ENCODE data around the gene U2AF1L4. TPM values are rescaled to one million over a fixed set of nuclear protein-coding genes. Genes with fewer than 3 reads are reported as not detected.

U2AF1L4 gene
- total and polyA plus RNA-seq, 2 donors (not counting 1 experiment from before 2014, with no cell fraction given) = 62.1 to 89.7 TPM

- Mint-ChIP-seq H3K9me3 (ENCODE audit: insufficient read depth) (no peaks in the 10 kb centered on the region), H3K27ac (peak within 1 kb of the TSS; percentile 97), H3K27me3 (no peaks in the 10 kb centered on the region), H3K4me3 (peak within 1 kb of the TSS; percentile 99), H3K4me1 (peaks cover 49% of the 10 kb centered on the region)
- ChIA-PET CTCF (interaction anchor here (0.8 to 1.5 kb wide), 6 partner anchors 8 to 183 kb away, joined by 3 to 8 read pairs (median 4); no protein-coding TSS in a partner anchor), POLR2A (interaction anchor here (0.6 to 1.6 kb wide), 5 partner anchors 9 to 266 kb away, joined by 3 to 9 read pairs (median 3); partner anchors contain the start of genes ALKBH6, HSPB6 and PROSER3)
- Histone ChIP-seq H3K9ac (ENCODE audit: low read length) (peak within 1 kb of the TSS; percentile 72), H3K79me2 (ENCODE audit: control insufficient read depth, insufficient read depth, low read length) (peaks cover 53% of the 10 kb centered on the region), H4K20me1 (ENCODE audit: control insufficient read depth, insufficient read depth, low read length, poor library complexity, severe bottlenecking) (peaks cover 4% of the 10 kb centered on the region), H2AFZ (ENCODE audit: insufficient read depth, low read depth, low read length, poor library complexity, severe bottlenecking) (peak within 1 kb of the TSS; percentile 76), H3K27me3 (replicated peaks in 1 of 4; ENCODE audit: control extremely low read depth in 1 of 4, control insufficient read depth in 3 of 4, insufficient read depth in 4 of 4, low read length in 3 of 4) (no peaks in the 10 kb centered on the region), H3K4me3 (ENCODE audit: control extremely low read depth in 1 of 5, extremely low read depth in 1 of 5, insufficient read depth in 1 of 5, low read depth in 2 of 5, low read length in 4 of 5) (peak within 1 kb of the TSS; percentile 65 to 99 (median 74)), H3K4me1 (ENCODE audit: control insufficient read depth in 2 of 2, insufficient read depth in 2 of 2, low read length in 2 of 2) (peaks cover 30 to 38% of the 10 kb centered on the region in 2 donors), H3K27ac (ENCODE audit: low read length in 2 of 2) (peak within 1 kb of the TSS; percentile 63 to 92), H3K4me2 (replicated peaks; ENCODE audit: low read depth, low read length, poor library complexity, severe bottlenecking) (peak within 1 kb of the TSS; percentile 69), H3K36me3 (replicated peaks in 1 of 2; ENCODE audit: control extremely low read depth in 1 of 2, control insufficient read depth in 1 of 2, extremely low read depth in 1 of 2, insufficient read depth in 2 of 2, low read length in 1 of 2) (peaks cover 0 to 9% of the 10 kb centered on the region in 2 experiments), H3K9me3 (ENCODE audit: control extremely low read depth in 1 of 3, control insufficient read depth in 2 of 3, insufficient read depth in 1 of 3, low read length in 2 of 3) (no peaks in the 10 kb centered on the region)
- peak; percentile 99 for DNase-seq
- TF ChIP-seq, protein P1, sequence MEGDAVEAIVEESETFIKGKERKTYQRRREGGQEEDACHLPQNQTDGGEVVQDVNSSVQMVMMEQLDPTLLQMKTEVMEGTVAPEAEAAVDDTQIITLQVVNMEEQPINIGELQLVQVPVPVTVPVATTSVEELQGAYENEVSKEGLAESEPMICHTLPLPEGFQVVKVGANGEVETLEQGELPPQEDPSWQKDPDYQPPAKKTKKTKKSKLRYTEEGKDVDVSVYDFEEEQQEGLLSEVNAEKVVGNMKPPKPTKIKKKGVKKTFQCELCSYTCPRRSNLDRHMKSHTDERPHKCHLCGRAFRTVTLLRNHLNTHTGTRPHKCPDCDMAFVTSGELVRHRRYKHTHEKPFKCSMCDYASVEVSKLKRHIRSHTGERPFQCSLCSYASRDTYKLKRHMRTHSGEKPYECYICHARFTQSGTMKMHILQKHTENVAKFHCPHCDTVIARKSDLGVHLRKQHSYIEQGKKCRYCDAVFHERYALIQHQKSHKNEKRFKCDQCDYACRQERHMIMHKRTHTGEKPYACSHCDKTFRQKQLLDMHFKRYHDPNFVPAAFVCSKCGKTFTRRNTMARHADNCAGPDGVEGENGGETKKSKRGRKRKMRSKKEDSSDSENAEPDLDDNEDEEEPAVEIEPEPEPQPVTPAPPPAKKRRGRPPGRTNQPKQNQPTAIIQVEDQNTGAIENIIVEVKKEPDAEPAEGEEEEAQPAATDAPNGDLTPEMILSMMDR (IDR thresholded peaks at IDR 0.05) = no peak
- no peak for TF ChIP-seq EZH2 (IDR thresholded peaks at IDR 0.05; ENCODE audit: borderline replicate concordance, insufficient read depth, low read depth, low read length, poor library complexity, severe bottlenecking)
- ATAC-seq (ENCODE audit: low read depth) = peak; percentile 71
- intact Hi-C loops (cut with micrococcal nuclease) = loop anchor here (1.0 to 10.0 kb wide), 7 partner anchors 10 to 466 kb away; partner anchors contain the start of genes ARHGAP33, COX6B1, PROSER3 and THAP8
- WGBS (ENCODE audit: insufficient coverage) = under 1% methylated on average over 39 of the region's 45 CpGs
Measured at GRCh38 chr19:35748106-35749020, 3.1 kb upstream of the U2AF1L4 start, which contains the start of gene LIN37. LIN37 (plus strand) TSS chr19:35748576; CDS start chr19:35748725, 149 bp downstream.
